Endothelial cell of umbilical vein (primary cell): ENCODE data around the gene CACNA1C. TPM values are rescaled to one million over a fixed set of nuclear protein-coding genes. Genes with fewer than 3 reads are reported as not detected.

Source experiments
- BruUV-seq: library from RNA; stranded (reverse); fragments of 400-500 nt; replicated peaks from 2 replicates; lab custom pipeline; 2021; lab: Mats Ljungman, UMichigan
- CTCF ChIA-PET: fragments of 300-600, 350-600 bp; sonication (Branson Sonifier 250); formaldehyde crosslinking; loops from one replicate; lab custom pipeline; 2021; ENCODE audit warnings: antibody characterized with exemption, inconsistent platforms; lab: Charles Lee
- POLR2A ChIA-PET: fragments of 300-600, 350-600 bp; sonication (Branson Sonifier 250); formaldehyde crosslinking; loops from one replicate; lab custom pipeline; 2021; ENCODE audit warnings: antibody characterized with exemption, inconsistent platforms; lab: Charles Lee
- DNase-seq: peaks from one replicate; pipeline ENCODE4 v3.0.0-alpha.2; 2011; ENCODE audit warnings: low read depth, low spot score
- FAIRE-seq: peaks from 2 replicates; lab custom pipeline; 2011; peaks lifted over from hg19 to GRCh38; lab: Jason Lieb, UNC
- H2AFZ ChIP-seq: 2 replicates; pipeline ENCODE4 v1.6.0; 2012; ENCODE audit warnings: low read depth, low read length, control low read depth, inconsistent platforms
- H3K27ac ChIP-seq: 2 replicates; pipeline ENCODE4 v1.5.1; 2011; ENCODE audit warnings: low read depth, mild to moderate bottlenecking, control low read depth, low read length, moderate library complexity; ENCODE audit not compliant: insufficient read depth
- H3K27me3 ChIP-seq, 2 experiments: 2 replicates each; pipeline versions ENCODE4 v1.6.0 to v1.6.1; 2011; ENCODE audit warnings: low read length in 2 of 2, mixed read lengths in 1 of 2; ENCODE audit not compliant: control insufficient read depth in 2 of 2, insufficient read depth in 2 of 2
- H3K36me3 ChIP-seq, 2 experiments: 2 replicates in 1 of 2; 3 replicates in 1 of 2; pipeline ENCODE4 v1.5.1; 2011; ENCODE audit warnings: low read length in 2 of 2, mild to moderate bottlenecking in 1 of 2, moderate library complexity in 1 of 2; ENCODE audit not compliant: control insufficient read depth in 2 of 2, insufficient read depth in 2 of 2; ENCODE audit errors: extremely low read depth in 1 of 2
- H3K4me1 ChIP-seq: 3 replicates; pipeline ENCODE4 v1.5.1; 2011; ENCODE audit warnings: mild to moderate bottlenecking, low read length; ENCODE audit not compliant: control insufficient read depth, insufficient read depth; ENCODE audit errors: extremely low read depth
- H3K4me2 ChIP-seq: 2 replicates; pipeline ENCODE4 v1.6.1; 2011; ENCODE audit warnings: low read length, control low read depth, mixed read lengths; ENCODE audit not compliant: insufficient read depth
- H3K4me3 ChIP-seq, 3 experiments: fragments of 200-600 bp in 1 of 3; sonication (generic), shearing (Covaris generic) in 1 of 3; replicated peaks in 1 of 3; 2 replicates each; pipeline ENCODE4 v1.5.1; 2011 to 2016; ENCODE audit warnings: control low read depth in 3 of 3, low read length in 3 of 3, mild to moderate bottlenecking in 2 of 3, inconsistent platforms in 1 of 3, low read depth in 1 of 3, moderate library complexity in 1 of 3; ENCODE audit not compliant: insufficient read depth in 1 of 3
- H3K79me2 ChIP-seq: 2 replicates; pipeline ENCODE4 v1.6.0; 2012; ENCODE audit warnings: low read length, inconsistent platforms; ENCODE audit not compliant: control insufficient read depth, insufficient read depth
- H3K9ac ChIP-seq: replicated peaks from 2 replicates; pipeline ENCODE3; 2011; ENCODE audit warnings: low read length, control low read depth; ENCODE audit not compliant: insufficient read depth; ENCODE audit errors: extremely low read depth
- H3K9me1 ChIP-seq: replicated peaks from 3 replicates; pipeline ENCODE4 v1.6.0; 2011; ENCODE audit warnings: mild to moderate bottlenecking, low read length; ENCODE audit not compliant: control insufficient read depth, insufficient read depth; ENCODE audit errors: extremely low read depth
- H3K9me3 ChIP-seq: replicated peaks from 2 replicates; pipeline ENCODE4 v1.5.1; 2012; ENCODE audit warnings: low read length, inconsistent platforms; ENCODE audit not compliant: control insufficient read depth, insufficient read depth
- H4K20me1 ChIP-seq: replicated peaks from 2 replicates; pipeline ENCODE3; 2011; ENCODE audit warnings: mild to moderate bottlenecking, low read length; ENCODE audit not compliant: control insufficient read depth, insufficient read depth; ENCODE audit errors: extremely low read depth
- CTCF ChIP-seq, 2 donors: IDR thresholded peaks; 1 replicate in 1 of 2; 2 replicates in 1 of 2; pipeline ENCODE4 v1.5.1; 2011; ENCODE audit warnings: low read length in 2 of 2, mild to moderate bottlenecking in 2 of 2, moderate library complexity in 2 of 2, control low read depth in 1 of 2, inconsistent platforms in 1 of 2, low read depth in 1 of 2; ENCODE audit not compliant: insufficient read depth in 1 of 2; ENCODE audit errors: extremely low read depth in 1 of 2
- EZH2 ChIP-seq: IDR thresholded peaks from 2 replicates; pipeline ENCODE4 v1.6.1; 2012; ENCODE audit warnings: borderline replicate concordance, low read depth, mild to moderate bottlenecking, moderate library complexity, low read length, inconsistent platforms; ENCODE audit not compliant: severe bottlenecking
- FOS ChIP-seq: IDR thresholded peaks from 2 replicates; pipeline ENCODE4 v1.6.1; 2011; ENCODE audit warnings: mild to moderate bottlenecking, low read length, moderate library complexity, borderline replicate concordance; ENCODE audit not compliant: insufficient read depth
- GATA2 ChIP-seq: IDR thresholded peaks from 2 replicates; pipeline ENCODE4 v1.7.0; 2011; ENCODE audit warnings: low read depth, mild to moderate bottlenecking, moderate library complexity, mixed read lengths, low read length; ENCODE audit not compliant: insufficient read length, insufficient read depth
- JUN ChIP-seq: IDR thresholded peaks from 2 replicates; pipeline ENCODE4 v1.6.1; 2011; ENCODE audit warnings: borderline replicate concordance, low read depth; ENCODE audit not compliant: insufficient read length, insufficient read depth
- MAX ChIP-seq: IDR thresholded peaks from 2 replicates; pipeline ENCODE4 v1.6.1; 2011; ENCODE audit not compliant: insufficient read depth, insufficient read length
- MYC ChIP-seq: IDR thresholded peaks from one replicate; pipeline ENCODE4 v1.6.1; 2011; ENCODE audit warnings: mild to moderate bottlenecking, low read depth, low read length
- POLR2A ChIP-seq: IDR thresholded peaks from 2 replicates; pipeline ENCODE4 v1.6.1; 2012; ENCODE audit warnings: low read depth, mild to moderate bottlenecking, control low read depth, low read length
- POLR2AphosphoS5 ChIP-seq: IDR thresholded peaks from 2 replicates; pipeline ENCODE4 v1.6.1; 2012; ENCODE audit warnings: low read depth, mild to moderate bottlenecking, control low read depth, low read length, moderate library complexity; ENCODE audit not compliant: insufficient read depth
- dilution Hi-C: fragments of 300-500 bp; cut with MboI; formaldehyde crosslinking; loops from one replicate; pipeline ENCODE4 v1.15.0; 2019; ENCODE audit warnings: low sequenced_read_pairs; ENCODE audit not compliant: extremely low pct_ligation_motif_present
- intact Hi-C: fragments of 100-400 bp; cut with micrococcal nuclease; formaldehyde crosslinking; loops from one replicate; pipeline ENCODE4 v1.10.0; 2022
- polyA plus RNA-seq, 4 experiments: library from polyadenylated mRNA; depleted of rRNA in 3 of 4; stranded (reverse) in 3 of 4; unstranded in 1 of 4; fragments of >200 nt; gene quantifications; 2 replicates each; pipeline versions ENCODE4 v1.2.1 to v1.2.3, GENCODE V29; 2011 to 2012; ENCODE audit warnings: missing spikeins in 1 of 4
- total RNA-seq: library from RNA; stranded (reverse); gene quantifications from 2 replicates; pipeline ENCODE4 v1.2.3, GENCODE V29; 2021

CACNA1C gene
- total and polyA plus RNA-seq, 2 donors (not counting 3 experiments of a cell fraction or from before 2014, with no cell fraction given), result not detected

- no peak overlapping the region for H3K27ac ChIP-seq
- H3K4me1 ChIP-seq, result no peaks in the 10 kb centered on the region
- H3K9me3 ChIP-seq, result no peaks in the 10 kb centered on the region
- no peaks in the 10 kb centered on the region for H4K20me1 ChIP-seq
- no peaks in the 10 kb centered on the region for H3K36me3 ChIP-seq
- no peaks in the 10 kb centered on the region for H3K79me2 ChIP-seq
- no peak for TF ChIP-seq POLR2A
- no peak for TF ChIP-seq EZH2
- no peak for TF ChIP-seq CTCF (IDR thresholded peaks at IDR 0.05; ENCODE audit: extremely low read depth in 1 of 2, insufficient read depth in 1 of 2, low read depth in 1 of 2, low read length in 2 of 2)
- no peak for TF ChIP-seq MYC
- no peak for TF ChIP-seq MAX
- no peak for TF ChIP-seq GATA2
- no peak for TF ChIP-seq JUN
- no peak for TF ChIP-seq POLR2AphosphoS5
- TF ChIP-seq FOS, result no peak
- DNase-seq (no peak), FAIRE-seq (no peak)
- dilution Hi-C loops, result no loop called here
- intact Hi-C loops, result no loop called here
- no peak overlapping the region for H3K4me2 ChIP-seq
- peaks cover 0 to 4% of the 10 kb centered on the region in 2 experiments for H3K27me3 ChIP-seq
- no TSS peak for BruUV-seq
- ChIA-PET POLR2A (no interaction called here), CTCF (interaction anchor here (1.7 kb wide), 1 partner anchor 60 kb away, joined by 4 read pairs; no protein-coding TSS in a partner anchor)
- no peak overlapping the region for H3K4me3 ChIP-seq
- no peak overlapping the region for H2AFZ ChIP-seq
- H3K9ac ChIP-seq, result no peak overlapping the region
- H3K9me1 ChIP-seq, result no peaks in the 10 kb centered on the region
These were observed 569.7 kb downstream of the CACNA1C start for GRCh38 chr12:2622460-2622859.
